Activated gamma-delta T cell treated with Interleukin-2 at 50 U/mL for 16 hours (primary cell): ENCODE measurements around the gene ERP44.
"Not testable (repeated sequence)": the region's sequence is repeated elsewhere in the genome, so short reads cannot be mapped to it uniquely, and the experiment has no call there.

Experiments
- DNase-seq: peaks from one replicate; pipeline ENCODE4 v3.0.0-alpha.2; 2020

The ERP44 gene

GRCh38 chr9:100064872-100065581 is 33.8 kb downstream of the ERP44 start:
- DNase-seq: no peak

GRCh38 chr9:100063185-100063584 is 35.6 kb downstream of the ERP44 start:
- no peak for DNase-seq

DNA sequence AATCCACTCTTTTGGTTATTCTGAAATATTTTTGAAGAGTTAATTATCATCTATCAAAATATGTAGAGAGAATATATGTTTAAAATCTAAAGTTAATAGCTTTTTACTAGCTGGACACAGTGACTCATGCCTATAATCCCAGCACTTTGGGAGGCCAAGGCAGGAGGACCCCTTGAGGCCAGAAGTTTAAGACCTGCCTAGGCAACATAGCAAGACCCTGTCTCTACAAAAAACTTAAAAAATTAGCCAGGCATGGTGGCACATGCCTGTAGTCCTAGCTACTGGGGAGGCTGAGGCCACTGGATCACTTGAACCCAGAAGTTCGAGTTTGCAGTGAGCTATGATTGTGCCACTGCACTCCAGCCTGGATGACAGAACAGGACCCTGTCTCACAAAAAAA is 36.1 kb downstream of the ERP44 start:
- not testable (repeated sequence) for DNase-seq

DNA sequence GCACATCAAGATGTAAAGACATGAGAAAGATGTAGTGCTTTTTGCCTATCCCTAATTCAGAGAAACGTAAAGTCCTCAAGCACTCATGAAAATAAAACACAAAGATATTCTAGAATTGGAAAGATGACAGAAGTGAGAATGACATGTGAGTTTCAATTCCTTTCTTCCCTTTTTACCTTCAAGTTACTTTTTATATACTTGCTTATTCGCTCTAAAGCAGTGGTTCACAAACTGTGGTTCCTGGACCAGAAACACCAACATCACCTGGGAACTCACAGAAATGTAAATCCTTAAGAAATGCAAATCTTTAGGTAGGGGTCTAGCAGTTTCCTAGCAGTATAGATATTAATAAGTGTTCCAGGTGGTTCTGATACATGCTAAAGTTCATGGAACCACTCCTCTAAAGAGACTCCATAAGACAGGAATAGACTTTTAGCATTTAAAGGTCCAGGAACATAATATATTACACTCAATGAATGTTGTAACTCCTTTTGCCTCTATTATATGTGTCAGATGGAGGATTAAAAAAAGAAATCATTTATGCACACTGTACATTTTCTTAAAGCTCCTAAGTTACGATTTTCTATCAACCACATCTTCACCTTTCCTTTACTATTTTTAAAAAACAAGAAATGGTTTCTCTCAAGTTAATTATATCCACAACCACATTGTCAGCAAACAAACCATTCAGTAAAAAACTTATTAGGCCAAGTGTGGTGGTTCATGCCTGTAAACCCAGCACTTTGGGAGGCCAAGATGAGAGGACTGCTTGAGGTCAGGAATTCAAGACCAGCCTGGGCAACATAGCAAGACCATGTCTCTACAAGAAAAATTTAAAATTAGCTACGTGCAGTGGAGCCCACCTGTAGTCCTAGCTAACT is 39.9 kb downstream of the ERP44 start:
- DNase-seq: no peak

DNA sequence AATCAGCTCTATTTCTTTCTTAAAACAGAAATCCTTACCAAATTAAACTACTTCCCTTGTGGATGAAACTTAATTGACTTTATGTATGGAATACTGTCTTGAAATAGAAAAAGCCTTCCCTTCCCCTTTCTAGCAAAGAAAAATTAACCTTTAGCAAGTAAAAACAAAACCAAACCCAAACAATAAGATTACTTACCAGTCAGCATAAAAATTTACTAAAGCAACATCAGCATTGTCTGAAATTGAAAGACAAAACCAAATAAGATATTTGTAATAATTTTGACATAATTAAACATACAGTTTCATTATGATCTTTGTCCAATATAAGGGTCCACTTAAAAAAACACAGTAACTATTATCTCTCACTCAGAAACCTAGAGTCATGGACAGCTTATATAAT is 41.2 kb downstream of the ERP44 start:
- DNase-seq: no peak

DNA sequence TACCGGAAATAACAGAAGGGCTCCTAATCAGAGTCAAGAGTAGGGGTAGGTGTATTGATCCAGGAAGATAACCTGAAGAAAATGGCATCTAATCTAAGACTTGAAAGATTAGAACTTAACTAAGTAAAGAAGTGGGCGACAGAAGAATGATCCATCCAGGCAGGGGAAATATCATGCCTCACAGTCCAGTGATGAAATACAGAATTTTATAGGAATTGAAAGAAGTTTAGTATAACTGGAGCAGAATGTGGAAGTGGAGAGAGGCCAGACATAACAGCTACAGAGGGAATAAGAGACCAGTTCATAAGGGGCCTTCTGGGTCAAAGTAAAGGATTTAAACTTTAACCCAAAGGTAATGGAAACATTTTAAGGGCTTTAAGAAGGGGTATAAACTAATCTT is 42.2 kb downstream of the ERP44 start:
- no peak for DNase-seq

DNA sequence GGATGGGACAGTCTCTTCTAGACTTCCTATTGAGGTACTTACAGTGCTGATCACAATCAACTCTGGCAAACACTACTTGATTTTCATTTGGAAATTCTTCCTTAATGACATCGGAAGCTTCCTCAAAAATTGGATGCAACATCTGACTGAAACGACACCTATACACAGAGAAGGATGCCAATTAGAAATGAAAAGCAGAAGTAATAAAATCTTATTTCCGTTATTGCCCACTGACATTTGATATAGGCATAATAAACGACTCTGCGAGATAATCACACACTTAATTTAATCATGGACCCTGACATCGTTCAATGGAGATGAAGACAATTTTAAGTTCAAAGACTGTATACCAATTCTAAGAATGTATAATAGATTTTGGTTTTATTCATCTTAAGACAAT is 46.4 kb downstream of the ERP44 start:
- DNase-seq: no peak

DNA sequence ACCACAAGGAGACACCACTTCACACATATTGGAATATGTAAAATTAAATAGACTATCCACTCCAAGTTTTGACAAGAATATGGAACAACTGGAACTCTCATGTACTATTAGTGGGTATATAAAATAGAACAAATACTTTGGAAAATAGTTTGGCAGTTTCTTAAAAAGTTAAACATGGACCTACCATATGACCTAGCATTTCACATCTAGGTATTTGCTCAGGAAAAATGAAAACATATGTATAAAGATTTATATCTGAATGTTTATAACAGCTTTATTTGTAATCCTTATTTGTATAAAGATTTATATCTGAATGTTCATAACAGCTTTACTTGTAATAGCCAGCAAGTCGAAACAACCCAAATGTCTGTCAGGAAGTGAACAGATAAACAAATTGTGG is 49.2 kb downstream of the ERP44 start:
- DNase-seq: no peak

GRCh38 chr9:100038472-100038871 is 60.3 kb downstream of the ERP44 start:
- DNase-seq: no peak

- no peak for DNase-seq
Observed at GRCh38 chr9:100033877-100034551, 64.8 kb downstream of the ERP44 start.

DNA sequence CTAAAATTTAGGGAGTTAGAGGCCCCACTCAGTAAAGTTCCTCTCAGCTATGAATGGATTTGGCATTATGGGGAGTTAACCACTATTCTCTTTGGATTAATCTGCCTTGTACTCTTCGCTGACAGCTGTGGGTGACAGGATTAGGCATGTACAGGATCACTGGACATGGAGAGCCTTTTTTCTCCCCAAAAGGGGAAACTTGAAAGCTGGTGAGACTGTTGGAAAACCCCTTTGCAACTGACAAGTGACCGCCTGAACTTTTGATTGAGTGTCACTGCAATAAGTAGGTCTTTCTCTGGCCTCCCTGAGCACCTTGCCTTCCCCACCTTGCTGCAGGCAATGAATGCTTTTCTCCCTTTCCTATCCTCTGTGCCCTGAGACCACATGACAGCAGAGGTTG is 68.3 kb downstream of the ERP44 start:
- DNase-seq: no peak

DNA sequence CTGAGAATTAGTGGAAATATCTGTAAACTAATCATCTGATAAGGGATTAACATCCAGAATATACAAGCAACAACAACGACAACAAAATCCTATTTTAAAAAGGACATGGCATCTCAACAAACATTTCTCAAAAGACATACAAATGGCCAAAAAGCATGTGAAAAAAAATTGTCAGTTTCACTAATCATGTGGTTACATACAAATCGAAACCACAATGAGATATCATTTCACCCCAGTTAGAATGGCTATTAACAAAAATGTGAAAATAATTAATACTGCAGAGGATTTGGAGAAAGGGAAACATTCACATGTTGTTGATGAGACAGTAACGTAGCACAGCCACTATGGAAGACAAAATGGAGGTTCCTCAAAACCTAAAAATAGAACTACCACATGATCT is 69.5 kb downstream of the ERP44 start:
- DNase-seq: no peak

- peak; percentile 60 for DNase-seq
Observed at GRCh38 chr9:100028201-100028784, 70.5 kb downstream of the ERP44 start.

DNA sequence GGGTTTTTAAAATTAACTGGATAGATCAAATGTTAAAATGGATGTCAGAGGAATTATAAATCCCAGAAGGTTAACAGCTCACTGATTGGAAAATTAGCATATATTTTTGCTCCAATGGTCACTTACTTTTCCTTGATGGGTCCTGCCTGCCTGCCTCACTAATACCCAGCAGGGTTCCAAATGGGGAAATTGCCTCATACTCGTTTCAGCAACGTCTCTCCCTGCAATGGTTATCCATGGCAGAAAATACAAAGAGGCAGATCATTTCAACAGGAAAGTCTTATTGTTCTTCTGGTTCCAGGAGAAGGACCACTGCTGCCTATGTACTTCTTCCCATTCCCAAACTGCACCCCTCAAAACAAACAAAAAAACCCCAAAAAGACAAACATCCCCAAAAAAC is 71.3 kb downstream of the ERP44 start:
- no peak for DNase-seq

- DNase-seq: no peak
Observed at GRCh38 chr9:100021931-100022330, 76.9 kb downstream of the ERP44 start.

GRCh38 chr9:100020121-100020795 is 78.5 kb downstream of the ERP44 start:
- DNase-seq: no peak

GRCh38 chr9:100019541-100019940 is 79.3 kb downstream of the ERP44 start:
- no peak for DNase-seq

GRCh38 chr9:100014846-100015245 is 84.0 kb downstream of the ERP44 start:
- no peak for DNase-seq

- no peak for DNase-seq
Observed at GRCh38 chr9:100013573-100013972, 85.2 kb downstream of the ERP44 start.

DNA sequence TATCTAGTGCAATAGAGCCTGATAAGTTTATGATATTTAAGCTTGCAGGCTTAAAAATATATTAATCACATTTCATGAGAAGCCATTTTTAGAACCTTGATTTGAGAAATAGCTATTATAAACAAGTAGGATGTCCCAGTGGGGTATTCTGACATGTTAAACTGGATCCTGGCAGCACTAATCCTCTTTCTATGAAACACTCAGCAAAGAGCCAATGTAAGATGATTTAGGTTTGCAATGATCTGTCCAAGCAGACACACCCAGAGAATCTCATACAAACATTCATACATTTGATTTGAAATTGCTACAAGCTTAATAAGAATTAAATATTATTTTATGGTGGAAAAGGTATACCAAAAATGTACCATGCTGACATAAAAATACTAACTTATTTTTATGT is 86.5 kb downstream of the ERP44 start:
- DNase-seq: no peak

DNA sequence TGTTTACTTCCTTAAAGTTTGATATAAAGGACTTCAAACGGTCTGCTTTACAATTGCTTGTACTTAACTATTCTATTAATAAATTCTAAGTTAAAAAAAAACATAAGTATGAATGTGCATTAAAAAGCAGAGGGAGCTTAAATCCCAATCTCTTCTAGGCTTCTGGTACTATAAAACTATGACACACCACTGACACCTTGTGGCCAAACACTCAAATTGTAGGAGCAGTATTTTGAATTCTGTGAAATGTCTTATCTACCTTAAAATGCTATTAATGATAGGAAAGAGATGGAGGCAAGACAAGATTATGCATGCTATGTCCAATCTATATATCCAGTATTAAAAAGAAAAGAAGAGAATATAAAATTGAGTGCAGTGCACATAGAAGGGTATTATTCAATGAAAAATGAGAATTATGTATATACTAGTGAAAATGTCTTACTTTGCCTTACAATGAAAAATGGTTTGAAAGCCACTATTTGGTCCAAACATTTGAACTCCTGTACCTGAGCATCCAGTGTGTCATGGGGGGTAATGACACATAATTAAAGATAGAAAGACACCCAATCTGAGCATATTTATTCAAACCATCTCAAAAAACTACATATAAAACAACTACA is 87.6 kb downstream of the ERP44 start:
- DNase-seq: peak; percentile 43

GRCh38 chr9:99999797-100000196 is 99.0 kb downstream of the ERP44 start:
- DNase-seq: no peak
